HuH-7.5 (cell line): ENCODE results near the gene RFPL4AL1.
"Not testable (repeated sequence)": the region's sequence is repeated elsewhere in the genome, so short reads cannot be mapped to it uniquely, and the experiment has no call there.

ENCODE experiments used
- DNase-seq: peaks from one replicate; pipeline ENCODE4 v3.0.0; 2011; ENCODE audit warnings: low spot score

The RFPL4AL1 gene

DNA sequence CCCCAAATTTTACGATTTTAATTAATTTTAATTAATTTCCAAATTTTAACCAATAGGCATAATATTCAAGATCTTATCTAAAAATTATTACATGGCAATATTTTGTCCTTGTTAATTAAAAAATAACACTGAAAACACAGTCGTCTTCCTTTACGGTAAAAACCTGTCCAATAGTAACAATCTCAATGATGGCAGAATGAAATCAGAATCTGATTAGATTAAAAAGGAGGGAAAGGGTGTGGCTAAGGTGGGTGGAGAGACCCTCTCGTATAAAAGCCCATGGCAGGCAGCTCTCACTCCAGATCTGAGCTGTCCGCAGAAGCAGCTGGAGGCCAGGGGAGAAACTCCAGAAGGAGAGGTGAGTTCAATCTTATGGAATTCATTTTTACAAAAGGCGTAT lies at the start of gene RFPL4AL1:
RFPL4AL1 (plus strand) TSS at position 301 of the 400 bp plus-strand sequence. CDS start 2,687 bp downstream, outside the sequence.
- DNase-seq: not testable (repeated sequence)

DNA sequence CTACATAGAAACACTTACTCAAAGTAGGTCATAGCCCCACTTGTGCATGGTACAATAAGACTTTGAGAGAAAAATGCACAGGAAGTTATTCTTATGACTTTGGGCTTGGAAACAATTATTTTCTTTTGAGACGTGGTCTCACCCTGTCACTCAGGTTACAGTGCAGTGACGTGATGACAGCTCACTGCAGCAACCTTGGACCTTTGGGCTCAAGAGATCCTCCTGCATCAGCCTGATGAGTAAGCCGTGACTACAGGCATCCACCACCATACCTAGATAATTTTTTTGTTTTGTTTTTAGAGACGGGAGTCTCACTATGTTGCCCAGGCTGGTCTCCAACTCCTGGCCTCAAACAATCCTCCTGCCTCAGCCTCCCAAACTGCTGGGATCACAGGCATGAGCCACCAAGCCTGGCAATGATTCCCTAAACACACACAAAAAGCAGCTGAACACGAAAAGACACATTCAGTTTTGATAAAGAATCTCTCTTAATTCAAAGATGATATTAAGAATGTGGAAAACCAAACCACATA lies 48.6 kb upstream of the RFPL4AL1 start:
- DNase-seq: no peak

DNA sequence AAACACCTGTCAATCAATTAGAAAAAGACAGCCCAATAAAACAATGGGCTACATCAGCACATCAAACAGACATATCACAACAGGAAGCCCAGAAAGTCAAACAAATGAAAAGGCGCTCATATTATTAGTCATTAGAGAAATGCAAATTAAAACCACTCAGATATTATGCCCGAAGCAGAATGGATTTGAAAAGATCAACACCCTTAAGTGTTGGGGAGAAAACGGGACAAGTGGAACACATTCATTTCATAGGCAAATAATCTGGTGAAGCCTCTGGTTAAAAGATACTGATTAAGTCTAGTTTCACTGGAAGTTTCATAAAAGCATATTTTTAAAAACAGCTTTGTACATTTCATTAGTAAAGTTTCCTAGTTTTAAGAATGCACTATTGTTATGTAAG lies 48.1 kb upstream of the RFPL4AL1 start:
- no peak for DNase-seq

DNA sequence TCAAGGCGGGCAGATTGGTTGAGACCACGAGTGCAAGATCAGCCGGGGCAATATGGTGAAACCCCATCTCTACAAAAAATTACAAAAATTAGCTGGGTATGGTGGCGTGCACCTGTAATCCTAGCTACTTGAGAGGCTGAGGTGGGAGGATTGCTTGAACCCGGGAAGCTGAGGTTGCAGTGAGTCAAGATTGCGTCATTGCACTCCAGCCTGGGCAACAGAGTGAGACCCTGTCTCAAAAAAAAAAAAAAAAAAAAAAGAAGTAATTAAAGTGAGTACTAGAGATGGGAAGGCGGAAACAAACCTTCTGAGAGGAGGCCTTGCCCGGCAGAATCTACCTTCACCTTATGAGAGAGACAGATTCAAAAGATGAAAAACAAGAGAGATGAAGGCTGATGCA lies 45.4 kb upstream of the RFPL4AL1 start:
- DNase-seq: no peak

DNA sequence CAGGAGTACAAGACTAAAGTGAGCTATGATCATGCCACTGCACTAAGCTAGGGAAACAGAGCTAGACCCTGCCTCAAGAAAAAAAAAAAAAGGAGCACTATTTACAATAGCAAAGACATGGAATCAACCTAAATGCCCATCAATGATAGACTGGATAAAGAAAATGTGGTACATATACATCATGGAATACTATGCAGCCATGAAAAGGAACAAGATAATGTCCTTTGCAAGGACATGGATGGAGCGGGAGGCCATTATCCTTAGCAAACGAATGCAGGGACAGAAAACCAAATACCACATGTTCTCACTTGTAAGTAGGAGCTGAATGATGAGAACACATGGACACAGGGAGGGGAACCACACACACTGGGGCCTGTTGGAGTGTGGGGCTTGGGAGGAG lies 38.5 kb upstream of the RFPL4AL1 start:
- DNase-seq: not testable (repeated sequence)

GRCh38 chr19:55738302-55738701 lies 30.6 kb upstream of the RFPL4AL1 start, which contains the start of gene NLRP9:
Gene NLRP9, minus strand, starts transcription at chr19:55738402. Its CDS starts 28 bp downstream, at chr19:55738374.
- DNase-seq: no peak

DNA sequence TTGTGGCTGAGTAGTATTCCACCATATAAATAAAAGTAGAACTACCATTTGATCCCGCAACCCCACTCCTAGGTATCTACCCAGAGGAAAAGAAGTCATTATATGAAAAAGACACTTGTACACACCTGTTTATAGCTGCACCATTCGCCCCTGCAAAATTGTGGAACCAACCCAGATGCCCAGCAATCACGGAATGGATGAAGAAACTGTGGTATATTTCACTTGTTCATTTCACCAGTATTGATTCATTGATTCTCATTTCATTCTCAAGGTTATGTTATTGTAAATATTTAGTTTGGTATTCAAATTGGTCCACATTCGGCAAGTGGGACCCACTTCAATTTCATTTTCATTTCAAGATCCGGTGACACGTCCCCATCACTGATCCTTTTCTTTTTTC lies 18.2 kb upstream of the RFPL4AL1 start:
- no peak for DNase-seq

GRCh38 chr19:55753401-55753800 lies 15.5 kb upstream of the RFPL4AL1 start:
- no peak for DNase-seq

GRCh38 chr19:55756808-55757207 lies 12.1 kb upstream of the RFPL4AL1 start:
- DNase-seq: not testable (repeated sequence)

DNA sequence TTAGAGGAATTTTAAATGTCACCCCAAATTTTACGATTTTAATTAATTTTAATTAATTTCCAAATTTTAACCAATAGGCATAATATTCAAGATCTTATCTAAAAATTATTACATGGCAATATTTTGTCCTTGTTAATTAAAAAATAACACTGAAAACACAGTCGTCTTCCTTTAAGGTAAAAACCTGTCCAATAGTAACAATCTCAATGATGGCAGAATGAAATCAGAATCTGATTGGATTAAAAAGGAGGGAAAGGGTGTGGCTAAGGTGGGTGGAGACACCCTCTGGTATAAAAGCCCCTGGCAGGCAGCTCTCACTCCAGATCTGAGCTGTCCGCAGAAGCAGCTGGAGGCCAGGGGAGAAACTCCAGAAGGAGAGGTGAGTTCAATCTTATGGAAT lies 10.1 kb upstream of the RFPL4AL1 start, which contains the start of gene RFPL4A:
RFPL4A (plus strand) TSS at position 301 of the 400 bp plus-strand sequence. CDS start 2,704 bp downstream, outside the sequence.
- not testable (repeated sequence) for DNase-seq

DNA sequence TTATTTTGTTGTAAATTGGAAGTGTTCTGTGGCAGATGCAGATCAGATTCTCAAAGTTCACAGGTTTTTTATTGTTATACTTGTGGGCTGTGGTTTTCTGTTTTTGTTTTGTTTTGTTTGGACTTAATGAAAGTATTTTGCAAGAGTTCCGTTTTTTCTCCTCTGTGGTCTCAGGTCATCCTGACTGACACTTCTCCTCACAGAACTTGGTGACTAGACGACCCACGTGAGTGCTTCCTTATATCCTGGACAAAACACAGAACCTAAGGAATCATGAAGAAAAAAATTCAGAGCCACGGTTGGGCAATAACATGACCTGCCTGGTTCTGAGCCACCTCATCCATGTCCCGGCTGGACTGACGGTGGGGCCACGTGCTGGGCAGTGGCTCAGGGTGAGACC lies 2.5 kb upstream of the RFPL4AL1 start:
- no peak for DNase-seq

- DNase-seq: not testable (repeated sequence)
These were observed 714 bp downstream of the RFPL4AL1 start for GRCh38 chr19:55769632-55770031.

DNA sequence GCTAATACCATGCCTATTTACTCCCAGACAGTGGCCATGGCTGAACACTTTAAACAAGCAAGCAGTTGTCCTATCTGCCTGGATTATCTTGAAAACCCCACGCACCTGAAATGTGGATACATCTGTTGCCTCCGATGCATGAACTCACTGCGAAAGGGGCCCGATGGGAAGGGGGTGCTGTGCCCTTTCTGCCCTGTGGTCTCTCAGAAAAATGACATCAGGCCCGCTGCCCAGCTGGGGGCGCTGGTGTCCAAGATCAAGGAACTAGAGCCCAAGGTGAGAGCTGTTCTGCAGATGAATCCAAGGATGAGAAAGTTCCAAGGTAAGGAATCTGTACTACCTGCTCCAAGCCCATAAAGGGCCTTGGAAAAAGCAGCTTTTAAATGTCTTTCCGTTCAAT lies 8.6 kb downstream of the RFPL4AL1 start:
- DNase-seq: no peak

GRCh38 chr19:55778331-55778730 lies 9.4 kb downstream of the RFPL4AL1 start:
- no peak for DNase-seq

- no peak for DNase-seq
These were observed 12.2 kb downstream of the RFPL4AL1 start for GRCh38 chr19:55781112-55781511.

GRCh38 chr19:55795021-55795420 lies 26.1 kb downstream of the RFPL4AL1 start:
- DNase-seq: no peak

DNA sequence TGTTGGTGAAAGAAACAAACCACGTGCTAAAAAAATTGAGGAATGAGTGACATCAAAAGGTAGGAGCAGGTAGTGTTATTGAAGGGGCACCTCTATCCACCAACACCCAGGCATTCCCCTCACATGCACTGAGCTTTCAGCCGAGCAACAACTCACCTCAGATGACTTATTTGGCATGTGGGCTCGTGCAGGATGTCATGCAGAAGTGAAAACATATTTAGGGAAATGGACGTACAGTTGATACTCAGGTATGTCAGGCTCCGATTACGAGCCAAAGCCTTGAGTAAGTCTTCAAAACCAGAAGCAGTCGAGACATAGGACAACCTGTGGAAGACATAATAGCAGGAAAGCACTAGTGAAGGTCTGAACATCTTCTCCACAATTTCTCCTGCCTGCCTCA lies 32.5 kb downstream of the RFPL4AL1 start:
- no peak for DNase-seq

GRCh38 chr19:55802281-55802680 lies 33.4 kb downstream of the RFPL4AL1 start:
- DNase-seq: no peak

- peak; percentile 41 for DNase-seq
These were observed 40.6 kb downstream of the RFPL4AL1 start for GRCh38 chr19:55809381-55810058.

DNA sequence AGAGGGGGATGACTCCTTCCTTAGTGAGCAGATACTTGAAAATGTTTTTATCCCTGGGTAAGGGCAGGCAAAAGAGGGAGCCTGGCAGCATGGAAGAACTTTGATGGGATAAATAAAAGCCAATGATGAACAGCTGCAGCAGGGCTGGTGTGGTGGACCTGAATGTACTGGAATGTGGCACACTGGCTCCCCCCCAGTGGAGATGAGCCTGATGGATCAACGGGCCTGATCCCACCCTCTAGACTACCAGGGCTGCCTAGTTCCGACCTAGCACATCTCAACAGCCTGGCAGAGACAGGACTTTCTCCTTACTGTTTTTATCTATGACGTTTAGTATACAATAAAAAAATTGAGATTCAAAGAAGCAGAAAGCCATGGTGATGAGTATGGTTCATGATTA lies 42.4 kb downstream of the RFPL4AL1 start:
- DNase-seq: no peak

GRCh38 chr19:55812449-55812848 lies 43.5 kb downstream of the RFPL4AL1 start:
- no peak for DNase-seq

- no peak for DNase-seq
These were observed 45.0 kb downstream of the RFPL4AL1 start for GRCh38 chr19:55813906-55814305.

DNA sequence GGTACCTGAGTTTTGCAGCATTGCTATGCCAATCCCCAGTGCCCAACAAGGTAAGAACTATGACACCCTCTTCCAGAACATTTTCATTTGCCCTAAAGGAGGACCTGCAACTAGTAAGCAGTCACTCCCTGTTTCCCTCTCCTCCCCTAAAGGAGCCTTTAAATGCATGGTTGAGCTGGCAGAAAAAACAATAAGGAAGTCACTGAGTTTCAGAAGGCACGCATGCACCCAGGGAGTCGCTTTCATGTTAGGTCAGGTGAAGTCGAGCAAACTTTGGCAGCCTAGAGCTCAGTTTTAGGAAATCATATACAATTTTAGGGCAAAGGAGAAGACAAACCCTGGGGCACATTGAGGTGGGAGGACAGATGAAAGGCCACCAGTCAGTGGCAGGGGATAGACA lies 51.1 kb downstream of the RFPL4AL1 start:
- no peak for DNase-seq
